ENCODE measurements around the gene STK39. TPM values are rescaled to one million over a fixed set of nuclear protein-coding genes. Genes with fewer than 3 reads are reported as not detected.

The STK39 gene
- total RNA-seq, 4 donors from 2014 or later = 17.4 to 27.6 (median 20.6) TPM

DNA sequence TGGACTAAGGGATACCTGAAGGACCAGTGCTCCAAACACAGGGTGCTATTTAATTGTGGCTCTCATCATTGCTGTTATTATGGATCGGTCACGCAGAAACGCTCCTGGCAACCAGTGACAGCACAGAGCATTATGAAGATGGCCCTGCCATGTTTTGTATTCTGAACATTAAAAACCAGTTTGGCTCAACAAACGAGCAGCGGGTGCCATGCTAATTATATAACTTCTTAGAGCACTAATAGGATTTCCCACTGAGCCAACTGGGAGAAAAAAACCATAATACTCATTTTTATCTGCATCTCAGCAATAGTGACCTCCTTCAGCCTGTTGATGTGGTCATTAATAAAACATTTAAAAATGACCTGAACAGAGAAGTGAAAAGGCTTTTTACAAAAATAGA lies 212.8 kb downstream of the STK39 start:
- TF ChIP-seq POLR2A (IDR thresholded peaks at IDR 0.05) = no peak
- TF ChIP-seq, protein P1, sequence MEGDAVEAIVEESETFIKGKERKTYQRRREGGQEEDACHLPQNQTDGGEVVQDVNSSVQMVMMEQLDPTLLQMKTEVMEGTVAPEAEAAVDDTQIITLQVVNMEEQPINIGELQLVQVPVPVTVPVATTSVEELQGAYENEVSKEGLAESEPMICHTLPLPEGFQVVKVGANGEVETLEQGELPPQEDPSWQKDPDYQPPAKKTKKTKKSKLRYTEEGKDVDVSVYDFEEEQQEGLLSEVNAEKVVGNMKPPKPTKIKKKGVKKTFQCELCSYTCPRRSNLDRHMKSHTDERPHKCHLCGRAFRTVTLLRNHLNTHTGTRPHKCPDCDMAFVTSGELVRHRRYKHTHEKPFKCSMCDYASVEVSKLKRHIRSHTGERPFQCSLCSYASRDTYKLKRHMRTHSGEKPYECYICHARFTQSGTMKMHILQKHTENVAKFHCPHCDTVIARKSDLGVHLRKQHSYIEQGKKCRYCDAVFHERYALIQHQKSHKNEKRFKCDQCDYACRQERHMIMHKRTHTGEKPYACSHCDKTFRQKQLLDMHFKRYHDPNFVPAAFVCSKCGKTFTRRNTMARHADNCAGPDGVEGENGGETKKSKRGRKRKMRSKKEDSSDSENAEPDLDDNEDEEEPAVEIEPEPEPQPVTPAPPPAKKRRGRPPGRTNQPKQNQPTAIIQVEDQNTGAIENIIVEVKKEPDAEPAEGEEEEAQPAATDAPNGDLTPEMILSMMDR (IDR thresholded peaks at IDR 0.05) = no peak
- H3K27me3 ChIP-seq = no peaks in the 10 kb centered on the region
- peaks cover 0 to 4% (median 0%) of the 10 kb centered on the region in 3 donors for H3K36me3 ChIP-seq
- intact Hi-C loops (cut with DNase I) = no loop called here
- 87 to 91% methylated on average over 5 of the region's 5 CpGs for WGBS, 2 donors
- no peak overlapping the region for H3K4me3 ChIP-seq
- no peaks in the 10 kb centered on the region for H3K9me3 ChIP-seq
- no peak for DNase-seq
- no peaks in the 10 kb centered on the region for H3K4me1 ChIP-seq
- no peak overlapping the region for H3K27ac ChIP-seq

GRCh38 chr2:168033966-168034365 lies 213.4 kb downstream of the STK39 start:
- TF ChIP-seq, protein P1 (IDR thresholded peaks at IDR 0.05) = no peak
- no peak for TF ChIP-seq POLR2A (IDR thresholded peaks at IDR 0.05)
- Histone ChIP-seq H3K27ac (no peak overlapping the region), H3K4me3 (no peak overlapping the region), H3K36me3 (peaks cover 0 to 4% (median 0%) of the 10 kb centered on the region in 3 donors), H3K27me3 (no peaks in the 10 kb centered on the region), H3K9me3 (no peaks in the 10 kb centered on the region), H3K4me1 (no peaks in the 10 kb centered on the region)
- intact Hi-C loops (cut with DNase I) = no loop called here
- no peak for DNase-seq
- WGBS, 2 donors = 25 to 50% methylated on average over 1 of the region's 1 CpG

DNA sequence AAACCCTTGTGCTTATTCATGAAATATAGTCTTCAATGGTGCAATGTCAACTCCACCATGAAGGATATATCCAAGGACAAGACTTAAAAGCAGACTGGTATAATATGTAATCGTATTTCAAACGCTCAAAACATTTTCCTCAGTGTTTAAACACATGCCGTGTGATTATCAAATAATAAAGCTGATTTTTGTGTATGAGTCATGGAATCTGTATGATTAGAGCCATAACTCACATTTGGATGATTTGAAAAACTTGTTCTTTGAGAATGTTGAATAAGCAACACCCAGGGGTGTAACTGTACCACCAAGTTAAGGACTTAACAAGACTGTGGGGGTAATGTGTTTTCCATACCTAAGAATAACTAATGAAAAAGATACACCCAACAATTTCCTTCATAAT lies 215.3 kb downstream of the STK39 start:
- TF ChIP-seq, protein P1 (IDR thresholded peaks at IDR 0.05) = no peak
- TF ChIP-seq POLR2A (IDR thresholded peaks at IDR 0.05) = no peak
- intact Hi-C loops (cut with DNase I) = no loop called here
- Histone ChIP-seq H3K4me3 (no peak overlapping the region), H3K9me3 (no peaks in the 10 kb centered on the region), H3K4me1 (no peaks in the 10 kb centered on the region), H3K36me3 (peaks cover 0 to 16% (median 0%) of the 10 kb centered on the region in 3 donors), H3K27me3 (no peaks in the 10 kb centered on the region), H3K27ac (no peak overlapping the region)
- 63 to 75% methylated on average over 3 of the region's 3 CpGs for WGBS, 2 donors
- no peak for DNase-seq

- Histone ChIP-seq H3K4me1 (no peaks in the 10 kb centered on the region), H3K36me3 (peaks cover 0 to 23% (median 0%) of the 10 kb centered on the region in 3 donors), H3K9me3 (no peaks in the 10 kb centered on the region), H3K27ac (no peak overlapping the region), H3K4me3 (no peak overlapping the region), H3K27me3 (no peaks in the 10 kb centered on the region)
- no peak for DNase-seq
- intact Hi-C loops (cut with DNase I) = no loop called here
- 71 to 93% methylated on average over 5 of the region's 5 CpGs for WGBS, 2 donors
- TF ChIP-seq, protein P1 (IDR thresholded peaks at IDR 0.05) = no peak
- TF ChIP-seq POLR2A (IDR thresholded peaks at IDR 0.05) = no peak
Observed at GRCh38 chr2:168030862-168031624, 216.4 kb downstream of the STK39 start.

GRCh38 chr2:168029071-168029470 lies 218.3 kb downstream of the STK39 start:
- Histone ChIP-seq H3K36me3 (peaks cover 0 to 31% (median 0%) of the 10 kb centered on the region in 3 donors), H3K27me3 (no peaks in the 10 kb centered on the region), H3K27ac (no peak overlapping the region), H3K9me3 (no peaks in the 10 kb centered on the region), H3K4me1 (no peaks in the 10 kb centered on the region), H3K4me3 (no peak overlapping the region)
- intact Hi-C loops (cut with DNase I) = no loop called here
- 54 to 76% methylated on average over 1 of the region's 1 CpG for WGBS, 2 donors
- no peak for DNase-seq
- no peak for TF ChIP-seq POLR2A (IDR thresholded peaks at IDR 0.05)
- TF ChIP-seq, protein P1 (IDR thresholded peaks at IDR 0.05) = no peak
